DMS114 treated with DMSO at 0.1 percent for 48 hours (cell line): ENCODE results near the gene MGAT4B.

Source experiments
- DNase-seq: peaks from one replicate; lab custom pipeline; 2025; ENCODE audit not compliant: unreplicated experiment; lab: John Stamatoyannopoulos, UW

The MGAT4B gene

GRCh38 chr5:179812997-179813607 is 6.4 kb upstream of the MGAT4B start:
- DNase-seq: no peak

GRCh38 chr5:179812135-179812825 is 5.6 kb upstream of the MGAT4B start:
- DNase-seq: no peak

DNA sequence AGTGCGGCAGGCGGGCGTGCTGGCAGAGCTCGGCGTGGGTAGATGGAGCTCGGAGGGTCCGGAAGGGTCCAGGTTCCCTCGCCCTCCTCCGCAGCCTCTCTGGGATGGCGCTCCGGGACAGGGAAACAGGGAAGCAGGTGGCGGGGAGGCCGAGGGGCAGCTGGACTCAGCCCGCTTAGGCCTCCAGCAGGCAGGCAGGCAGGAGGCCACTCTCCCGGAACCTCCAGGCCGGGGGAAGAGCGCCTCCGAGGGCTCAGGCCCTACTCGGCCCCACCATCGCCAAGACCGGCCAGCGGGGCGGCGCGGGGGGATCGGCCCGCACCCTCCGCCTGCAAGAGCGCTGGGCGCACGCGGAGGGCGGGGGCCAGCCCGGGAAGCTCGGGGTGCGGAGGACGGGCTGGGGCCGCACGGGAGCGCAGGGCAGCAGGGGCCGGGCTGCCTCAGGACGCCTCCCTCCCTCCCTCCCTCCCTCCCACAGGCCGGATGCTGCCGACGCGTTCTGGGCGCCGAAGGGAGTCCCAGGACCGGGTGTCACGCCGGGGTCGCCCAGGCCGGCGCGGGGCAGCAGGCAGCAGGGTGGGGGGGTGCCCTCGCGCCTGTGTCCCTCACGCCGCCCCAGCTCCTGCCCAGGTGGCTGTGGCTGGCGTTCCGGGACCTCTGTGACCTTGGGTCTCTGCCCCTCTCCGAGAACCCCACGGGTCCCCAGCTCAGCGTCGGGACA is 977 bp downstream of the MGAT4B start:
- DNase-seq: no peak

GRCh38 chr5:179805070-179805528 is 1.6 kb downstream of the MGAT4B start:
- no peak for DNase-seq

DNA sequence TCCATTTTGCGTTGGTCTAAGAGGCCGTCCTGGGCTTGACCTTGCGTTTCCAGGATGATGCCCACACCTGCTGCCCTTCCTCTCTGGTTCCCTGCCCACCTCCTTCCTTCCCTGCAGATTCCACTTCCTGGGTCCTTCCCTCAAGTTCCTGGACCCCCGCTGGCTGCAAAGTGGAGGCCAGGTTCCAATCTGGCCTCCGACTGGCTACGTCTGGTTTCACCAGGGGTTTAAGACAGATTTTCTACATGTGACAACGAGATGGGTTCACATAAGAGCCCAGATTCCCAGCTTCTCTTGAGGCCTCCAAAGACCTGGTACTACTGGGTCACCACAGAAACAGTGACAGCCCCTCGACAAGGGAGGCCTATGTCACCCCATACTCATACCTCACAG is 2.1 kb downstream of the MGAT4B start:
- no peak for DNase-seq

DNA sequence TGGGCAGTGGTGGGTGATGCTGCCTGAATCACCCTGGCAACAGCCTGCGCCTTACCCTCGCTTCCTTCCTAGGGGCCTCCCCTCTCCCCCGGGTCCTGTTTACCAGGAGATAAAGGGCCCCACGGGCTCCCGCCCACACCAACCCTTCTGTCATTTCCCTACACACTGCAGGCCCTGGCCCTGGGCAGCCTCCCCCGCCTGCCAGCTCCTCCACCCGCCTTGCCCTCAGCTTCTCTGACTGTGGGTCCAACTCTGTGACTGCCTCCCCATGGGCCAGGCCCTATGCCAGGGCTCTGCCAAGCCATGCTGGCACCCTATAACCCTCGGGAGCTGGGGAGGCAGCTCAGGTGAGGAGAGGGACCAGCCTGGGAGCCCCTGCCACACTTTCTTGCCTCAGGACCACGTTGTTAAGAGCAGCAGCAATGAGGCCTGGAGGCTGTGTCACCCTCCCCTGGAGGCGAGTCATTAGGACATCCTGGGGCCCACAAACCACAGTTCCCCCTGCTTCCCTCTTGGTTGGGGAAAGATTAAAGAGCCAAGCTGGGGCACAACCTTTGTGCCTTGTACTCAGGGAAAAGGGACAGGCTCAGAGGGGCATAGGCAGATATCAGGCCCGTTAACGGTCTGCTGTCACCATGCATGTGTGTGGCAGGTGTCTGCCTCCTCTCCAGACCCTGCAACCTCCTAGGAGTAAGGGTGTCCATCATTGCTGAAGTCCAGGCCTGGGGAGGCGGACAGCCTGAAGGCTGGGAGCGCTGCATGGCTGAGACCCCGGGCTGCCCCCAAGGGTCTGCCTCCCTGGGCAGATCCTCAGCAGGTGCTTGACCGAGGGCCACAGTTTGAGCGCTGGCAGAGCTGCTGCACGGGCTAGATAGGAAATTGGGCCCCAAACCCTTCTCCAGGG is 2.8 kb downstream of the MGAT4B start:
- no peak for DNase-seq

DNA sequence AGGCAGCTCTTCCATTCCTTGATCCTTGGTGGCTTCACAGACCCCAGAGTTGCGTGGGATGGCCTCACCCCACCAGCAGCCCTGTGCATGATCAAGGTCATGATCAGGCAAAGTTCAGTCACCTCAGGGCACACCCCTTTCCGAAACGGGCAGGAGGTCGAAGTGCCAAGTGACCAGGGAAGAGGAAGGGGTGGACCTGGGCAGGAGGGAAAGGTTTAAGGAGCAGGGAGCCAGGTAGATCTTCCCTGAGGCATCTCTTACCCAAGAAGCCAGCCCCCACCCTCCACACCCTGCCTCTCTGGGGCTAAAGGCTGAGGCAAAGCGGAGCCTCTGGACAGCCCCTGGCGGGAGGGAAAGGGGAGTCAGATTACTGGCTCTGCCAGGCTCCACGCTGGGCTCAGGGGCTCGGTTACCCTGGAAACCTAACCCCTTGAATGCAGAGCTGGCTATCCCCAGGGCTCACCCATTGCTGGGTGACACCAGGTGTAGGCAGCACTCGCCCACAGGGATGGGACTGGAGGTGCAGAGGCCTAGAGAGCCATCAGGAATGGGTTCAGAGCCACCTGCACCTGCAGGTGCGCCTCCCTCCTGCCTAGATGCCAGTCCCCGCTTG is 3.6 kb downstream of the MGAT4B start:
- no peak for DNase-seq

DNA sequence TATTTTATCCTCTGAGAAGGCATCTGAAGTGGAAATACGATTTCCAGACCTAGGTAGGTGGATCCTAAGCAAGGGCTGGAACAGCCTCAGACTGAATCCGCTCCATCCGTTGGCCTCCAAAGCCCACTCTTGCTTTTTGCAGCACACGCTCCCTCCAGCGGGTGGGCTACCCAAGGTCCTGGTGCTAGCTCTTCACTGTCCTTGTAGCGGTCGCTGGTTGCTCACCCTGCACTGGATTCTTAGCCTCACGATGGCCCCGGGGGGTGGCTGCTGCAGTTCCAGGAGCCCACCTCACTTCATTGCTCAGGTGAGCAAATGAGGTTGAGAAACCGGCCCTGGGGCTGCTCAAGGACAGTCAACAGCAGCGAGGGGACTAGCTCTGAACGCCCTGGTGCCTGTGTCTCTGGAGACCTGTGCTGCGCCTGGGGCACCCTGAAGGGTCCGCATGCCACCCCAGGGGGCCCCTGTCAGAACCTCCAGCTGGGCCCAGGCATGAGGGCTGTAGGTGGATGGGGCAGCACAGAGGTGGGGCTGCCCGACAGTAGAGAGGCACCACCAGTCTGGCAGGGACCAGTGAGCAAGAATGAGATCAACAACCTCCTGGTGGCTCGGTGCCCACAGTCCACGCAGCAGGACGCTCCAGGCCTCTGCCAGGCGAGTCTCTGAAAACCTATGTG is 4.3 kb downstream of the MGAT4B start:
- DNase-seq: no peak

DNA sequence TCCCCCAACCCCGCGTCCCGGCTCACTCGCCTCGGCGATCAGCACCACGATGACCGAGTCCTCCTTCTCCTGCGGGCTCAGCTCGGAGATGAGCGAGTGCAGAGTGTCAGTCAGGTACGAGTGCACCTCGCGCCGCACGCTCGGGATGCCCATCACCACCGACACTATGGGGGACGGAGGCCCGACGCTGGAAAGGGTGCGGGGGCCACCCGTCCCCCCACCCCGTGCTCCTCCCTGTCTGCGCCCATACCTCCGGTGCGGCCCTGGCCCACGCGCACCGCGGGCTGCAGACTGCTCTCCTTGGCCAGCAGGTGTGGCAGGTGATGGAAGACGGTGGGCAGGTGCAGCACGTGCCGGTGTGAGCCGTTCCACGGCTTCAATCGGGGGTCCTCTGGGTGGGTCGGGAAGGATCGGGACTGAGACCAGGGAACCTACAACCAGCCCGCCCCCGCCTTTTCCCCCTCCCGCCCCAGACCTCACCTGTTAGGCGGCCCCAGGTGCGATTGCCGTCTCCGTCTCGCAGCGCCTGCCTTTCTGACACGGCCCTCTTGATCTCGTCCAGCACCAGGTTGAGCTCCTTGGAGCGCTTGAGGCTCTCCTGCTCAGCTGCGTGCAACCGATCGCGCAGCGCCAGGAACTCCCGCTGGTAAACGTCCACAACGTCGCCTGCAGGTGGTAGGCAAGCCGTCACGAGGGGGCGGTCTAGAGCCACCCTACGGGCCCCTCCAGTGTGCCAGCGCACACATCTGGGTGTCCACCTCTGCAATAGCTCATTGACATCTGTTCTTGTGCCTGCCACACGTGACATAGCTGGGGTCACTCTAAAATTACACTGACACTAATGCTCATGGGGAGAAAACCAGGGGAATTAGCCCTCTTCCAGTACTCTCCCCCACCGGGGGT is 5.1 kb downstream of the MGAT4B start:
- no peak for DNase-seq

GRCh38 chr5:179800696-179801201 is 5.9 kb downstream of the MGAT4B start:
- DNase-seq: no peak

DNA sequence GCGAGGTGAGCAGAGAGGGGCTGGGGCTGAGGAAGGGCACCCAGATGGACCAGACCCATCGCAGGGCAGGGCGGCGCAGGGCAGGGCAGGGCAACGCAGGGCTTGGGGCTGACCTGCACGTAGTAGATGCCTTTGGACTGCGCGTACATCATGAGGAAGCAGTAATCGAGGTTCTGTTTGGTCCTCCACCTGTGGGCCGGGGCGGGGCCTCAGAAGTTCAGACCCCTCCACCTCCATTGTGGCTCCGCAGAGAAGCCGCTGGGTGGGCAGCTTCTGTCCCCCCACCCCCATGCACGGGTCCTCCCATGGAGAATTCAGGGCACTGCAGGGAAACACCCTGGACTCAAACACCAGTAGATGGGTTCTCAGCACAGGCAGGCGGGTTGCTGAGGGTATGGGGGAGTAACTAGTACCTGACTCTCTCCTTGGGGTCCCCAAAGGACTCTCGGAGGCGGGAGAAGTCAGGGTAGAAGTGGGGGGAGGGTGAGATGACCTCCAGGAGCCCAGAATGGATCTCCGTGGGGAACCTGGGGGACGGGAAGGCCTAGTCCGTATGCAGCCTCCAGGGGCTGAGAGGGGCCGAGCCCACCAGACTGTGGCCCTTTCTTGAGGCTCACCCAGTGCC is 6.5 kb downstream of the MGAT4B start:
- no peak for DNase-seq

DNA sequence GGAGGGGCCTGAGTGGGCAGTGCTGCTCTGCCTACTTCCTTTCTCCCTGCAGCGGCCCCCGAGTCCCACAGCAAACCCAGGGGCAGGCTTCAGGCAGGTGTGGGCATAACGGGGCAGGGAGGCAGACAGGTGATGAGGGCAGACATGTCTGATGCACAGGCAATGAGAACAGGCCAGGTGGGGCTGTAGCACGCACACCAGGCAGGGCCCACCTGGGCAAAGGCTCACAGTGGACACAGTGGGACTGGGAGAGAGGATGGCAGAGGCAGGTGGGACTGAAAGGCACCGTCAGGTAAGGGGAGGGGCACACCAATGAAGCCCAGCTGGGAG is 7.1 kb downstream of the MGAT4B start:
- no peak for DNase-seq

GRCh38 chr5:179798771-179799643 is 7.7 kb downstream of the MGAT4B start:
- no peak for DNase-seq

DNA sequence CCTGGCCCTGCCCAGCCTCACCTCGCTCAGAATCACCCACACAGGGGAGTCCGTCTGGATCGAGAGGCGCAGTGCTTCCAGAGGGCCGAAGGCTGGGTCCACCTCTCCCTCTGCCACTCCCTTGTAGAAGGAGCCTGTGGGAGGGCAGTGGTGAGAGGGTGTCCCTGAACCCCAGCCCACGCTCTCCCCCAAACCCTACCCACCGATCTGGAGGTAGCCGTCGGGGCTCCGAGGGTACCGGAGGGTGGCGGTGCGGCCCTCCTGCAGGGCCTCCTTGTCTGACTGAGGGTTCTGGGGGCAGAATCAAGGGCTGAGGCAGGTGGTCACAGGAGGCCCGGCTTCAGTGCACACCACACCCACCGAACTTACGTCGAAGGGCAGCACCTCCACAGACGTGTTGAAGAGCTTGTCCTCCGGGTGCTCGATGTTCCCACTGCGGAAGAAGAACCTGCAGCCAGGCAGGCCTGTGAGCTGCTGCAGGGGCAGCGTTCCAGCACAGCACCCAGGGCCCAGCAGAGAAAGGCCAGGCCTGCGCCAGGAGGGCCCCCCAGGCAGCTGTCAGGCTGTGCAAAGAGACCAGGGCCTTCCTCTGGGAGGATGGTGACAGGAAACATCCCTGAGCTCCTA is 8.4 kb downstream of the MGAT4B start:
- DNase-seq: no peak

DNA sequence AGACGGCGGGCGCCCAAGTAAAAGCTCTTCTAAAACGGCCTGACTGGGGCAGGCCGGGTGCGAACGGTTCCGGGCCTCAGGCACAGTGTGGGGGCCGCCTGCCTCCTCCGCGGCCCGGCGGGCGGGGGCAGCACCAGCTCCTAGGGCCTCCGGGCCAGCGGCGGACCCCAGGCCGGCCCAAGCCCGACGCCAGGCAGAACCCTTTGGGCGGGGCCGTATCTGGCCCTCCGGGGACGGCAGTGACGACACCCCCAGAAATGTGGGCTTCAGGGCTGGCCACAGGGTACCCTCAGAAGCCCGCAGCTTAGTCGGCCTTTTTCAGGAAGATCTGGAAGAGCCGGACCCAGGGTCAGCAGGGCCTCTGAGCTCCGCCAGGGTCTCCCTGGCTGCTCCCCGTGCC is 8.9 kb downstream of the MGAT4B start:
- no peak for DNase-seq

- no peak for DNase-seq
Measured at GRCh38 chr5:179796877-179797608, 9.6 kb downstream of the MGAT4B start.
